Esophagus squamous epithelium (tissue), 5 donors: ENCODE measurements around the gene TOM1. TPM values are rescaled to one million over a fixed set of nuclear protein-coding genes. Genes with fewer than 3 reads are reported as not detected.

Source experiments
- DNase-seq: peaks from one replicate; lab custom pipeline; 2025; lab: John Stamatoyannopoulos, UW
- H3K27ac ChIP-seq, 4 donors: fragments of 200-600 bp; sonication (generic); one replicate each; pipeline ENCODE4 v1.5.1; 2016 to 2019; ENCODE audit warnings: mild to moderate bottlenecking in 1 of 4
- H3K27me3 ChIP-seq, 4 donors: fragments of 200-600 bp; sonication (generic); 1 replicate in 3 of 4; 2 replicates in 1 of 4; pipeline versions ENCODE4 v1.5.1 to v1.6.0; 2017 to 2021; ENCODE audit warnings: antibody characterized with exemption in 1 of 4
- H3K36me3 ChIP-seq, 3 donors: fragments of 200-600 bp; sonication (generic); one replicate each; pipeline ENCODE4 v1.5.1; 2016 to 2019
- H3K4me1 ChIP-seq, 3 donors: fragments of 200-600 bp; sonication (generic); one replicate each; pipeline ENCODE4 v1.5.1; 2017 to 2019
- H3K4me3 ChIP-seq, 4 donors: fragments of 200-600 bp; sonication (generic); 1 replicate in 3 of 4; 2 replicates in 1 of 4; pipeline ENCODE4 v1.5.1; 2016 to 2019; ENCODE audit warnings: mild to moderate bottlenecking in 2 of 4, moderate library complexity in 1 of 4
- H3K9me3 ChIP-seq, 3 donors: fragments of 200-600 bp; sonication (generic); one replicate each; pipeline ENCODE4 v1.5.1; 2016 to 2019
- POLR2A ChIP-seq, 4 donors: fragments of 450-650 bp; IDR thresholded peaks; one replicate each; pipeline ENCODE4 v1.6.1; 2017; ENCODE audit warnings: antibody characterized with exemption in 4 of 4, mild to moderate bottlenecking in 4 of 4, moderate library complexity in 3 of 4
- WGBS, 2 donors: methylation state at CpG; one replicate each; pipeline ENCODE4 v1.1.5; 2018; 5-methylcytosine and 5-hydroxymethylcytosine counted together
- intact Hi-C: fragments of 100-400 bp; cut with DNase I; formaldehyde crosslinking; loops from one replicate; pipeline ENCODE4 v1.15.0; 2022
- total RNA-seq, 4 donors: library from RNA; depleted of rRNA; stranded (reverse); fragments of >200 nt; gene quantifications; one replicate each; pipeline ENCODE4 v1.1.0, GENCODE V29; 2016
- TF ChIP-seq, protein P1 (sequence below), 6 experiments: fragments of 450-650 bp in 4 of 6; fragments of 200-600 bp in 2 of 6; sonication (generic) in 2 of 6; IDR thresholded peaks; one replicate each; pipeline ENCODE4 v1.5.1; 2016 to 2019; ENCODE audit warnings: antibody characterized with exemption in 6 of 6, mild to moderate bottlenecking in 4 of 6, moderate library complexity in 4 of 6
- donor health status: DM: yes; HTN: yes; CAD: no.

TOM1 gene
- total RNA-seq, 4 donors from 2014 or later = 72.1 to 145 (median 106) TPM

DNA sequence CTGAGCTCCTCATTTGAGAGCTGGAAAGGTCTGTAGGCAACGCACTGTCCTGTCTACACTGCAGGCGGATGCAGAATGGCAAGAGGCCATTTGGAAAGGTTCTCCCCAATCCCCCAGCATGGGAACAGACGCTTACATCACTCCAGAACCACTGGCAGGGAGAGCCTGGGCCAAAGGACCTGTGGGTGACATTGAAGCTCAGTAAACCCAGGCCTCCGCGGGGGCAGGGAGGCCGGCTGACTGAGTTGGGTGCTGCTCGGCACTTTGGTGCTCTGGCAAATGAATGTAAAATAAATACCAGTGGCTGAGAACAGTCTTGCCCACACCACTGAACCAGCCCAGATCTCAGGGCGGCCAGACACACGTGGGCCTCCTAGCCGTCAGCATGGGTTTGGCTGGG lies 22.4 kb downstream of the TOM1 start:
- Histone ChIP-seq H3K36me3 (peaks cover 51 to 100% (median 62%) of the 10 kb centered on the region in 3 donors), H3K4me1 (no peaks in the 10 kb centered on the region), H3K27me3 (no peaks in the 10 kb centered on the region), H3K27ac (no peak overlapping the region), H3K4me3 (no peak overlapping the region), H3K9me3 (no peaks in the 10 kb centered on the region)
- TF ChIP-seq POLR2A (IDR thresholded peaks at IDR 0.05) = no peak
- TF ChIP-seq, protein P1, sequence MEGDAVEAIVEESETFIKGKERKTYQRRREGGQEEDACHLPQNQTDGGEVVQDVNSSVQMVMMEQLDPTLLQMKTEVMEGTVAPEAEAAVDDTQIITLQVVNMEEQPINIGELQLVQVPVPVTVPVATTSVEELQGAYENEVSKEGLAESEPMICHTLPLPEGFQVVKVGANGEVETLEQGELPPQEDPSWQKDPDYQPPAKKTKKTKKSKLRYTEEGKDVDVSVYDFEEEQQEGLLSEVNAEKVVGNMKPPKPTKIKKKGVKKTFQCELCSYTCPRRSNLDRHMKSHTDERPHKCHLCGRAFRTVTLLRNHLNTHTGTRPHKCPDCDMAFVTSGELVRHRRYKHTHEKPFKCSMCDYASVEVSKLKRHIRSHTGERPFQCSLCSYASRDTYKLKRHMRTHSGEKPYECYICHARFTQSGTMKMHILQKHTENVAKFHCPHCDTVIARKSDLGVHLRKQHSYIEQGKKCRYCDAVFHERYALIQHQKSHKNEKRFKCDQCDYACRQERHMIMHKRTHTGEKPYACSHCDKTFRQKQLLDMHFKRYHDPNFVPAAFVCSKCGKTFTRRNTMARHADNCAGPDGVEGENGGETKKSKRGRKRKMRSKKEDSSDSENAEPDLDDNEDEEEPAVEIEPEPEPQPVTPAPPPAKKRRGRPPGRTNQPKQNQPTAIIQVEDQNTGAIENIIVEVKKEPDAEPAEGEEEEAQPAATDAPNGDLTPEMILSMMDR (IDR thresholded peaks at IDR 0.05) = no peak
- WGBS, 2 donors = 90 to 94% methylated on average over 8 to 10 of the region's 10 CpGs
- intact Hi-C loops = no loop called here
- DNase-seq = no peak

DNA sequence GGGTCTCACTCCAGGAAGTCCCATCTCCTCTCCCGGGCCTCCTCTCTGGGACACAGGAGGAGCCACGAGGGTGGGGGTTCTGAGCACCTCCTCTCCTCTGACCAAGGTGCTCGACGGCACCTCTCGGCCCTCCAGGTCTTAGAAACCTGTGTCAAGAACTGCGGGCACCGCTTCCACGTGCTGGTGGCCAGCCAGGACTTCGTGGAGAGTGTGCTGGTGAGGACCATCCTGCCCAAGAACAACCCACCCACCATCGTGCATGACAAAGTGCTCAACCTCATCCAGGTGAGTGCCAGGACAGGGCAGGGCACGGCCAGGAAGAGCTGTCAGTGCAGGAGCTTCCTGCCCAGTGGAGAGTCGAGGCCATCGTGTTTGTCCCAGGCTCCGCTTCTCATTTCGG lies 23.2 kb downstream of the TOM1 start:
- WGBS, 2 donors = 95 to 100% methylated on average over 1 to 9 of the region's 15 CpGs
- no peaks in the 10 kb centered on the region for H3K27me3 ChIP-seq
- H3K4me1 ChIP-seq = no peaks in the 10 kb centered on the region
- intact Hi-C loops = no loop called here
- H3K9me3 ChIP-seq = no peaks in the 10 kb centered on the region
- DNase-seq = no peak
- peaks cover 46 to 100% (median 57%) of the 10 kb centered on the region in 3 donors for H3K36me3 ChIP-seq
- no peak overlapping the region for H3K27ac ChIP-seq
- no peak overlapping the region for H3K4me3 ChIP-seq
- no peak for TF ChIP-seq POLR2A (IDR thresholded peaks at IDR 0.05)
- TF ChIP-seq, protein P1 (IDR thresholded peaks at IDR 0.05) = no peak

DNA sequence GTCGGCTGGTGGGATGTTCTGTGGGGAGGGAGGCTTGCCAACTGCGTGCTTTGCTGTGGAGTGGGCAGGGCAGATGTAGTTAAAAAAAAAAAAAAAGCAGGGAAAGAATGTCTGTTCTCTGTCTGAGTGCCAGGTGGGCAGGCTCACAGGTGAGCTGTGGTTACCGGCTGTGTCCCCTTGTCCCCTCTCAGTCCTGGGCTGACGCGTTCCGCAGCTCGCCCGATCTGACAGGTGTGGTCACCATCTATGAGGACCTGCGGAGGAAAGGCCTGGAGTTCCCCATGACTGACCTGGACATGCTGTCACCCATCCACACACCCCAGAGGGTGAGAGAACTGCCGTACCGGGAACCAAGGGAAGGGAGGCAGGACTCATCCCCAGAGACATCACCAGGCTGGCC lies 23.6 kb downstream of the TOM1 start:
- H3K36me3 ChIP-seq = peaks cover 44 to 100% (median 58%) of the 10 kb centered on the region in 3 donors
- 100% methylated on average over 3 to 4 of the region's 11 CpGs for WGBS, 2 donors

DNA sequence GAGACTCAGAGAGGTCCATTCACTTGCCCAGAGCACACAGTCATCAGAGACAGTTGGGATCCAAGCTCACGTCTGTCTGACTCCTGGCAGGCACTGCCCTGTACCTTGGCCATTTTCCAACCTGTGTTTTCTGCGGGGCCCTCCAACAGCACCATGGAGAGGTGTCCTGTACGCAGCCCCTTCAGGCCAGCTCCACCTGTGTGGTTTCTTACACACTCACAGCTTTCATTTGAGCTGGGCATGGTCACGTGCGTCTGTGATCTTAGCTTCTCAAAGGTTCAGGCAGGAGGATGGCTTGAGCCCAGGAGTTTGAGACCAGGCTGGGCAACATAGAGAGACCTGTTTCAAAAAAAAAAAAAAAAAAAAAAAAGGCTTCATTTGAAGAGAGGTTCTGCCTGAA lies 24.4 kb downstream of the TOM1 start:
- no peak overlapping the region for H3K27ac ChIP-seq
- DNase-seq = no peak
- 89% methylated on average over 5 of the region's 5 CpGs; no CpG with 5 or more reads in 1 of the 2 donors for WGBS, 2 donors
- H3K36me3 ChIP-seq = peaks cover 36 to 100% (median 61%) of the 10 kb centered on the region in 3 donors
- no peaks in the 10 kb centered on the region for H3K4me1 ChIP-seq
- H3K9me3 ChIP-seq = no peaks in the 10 kb centered on the region
- no peak overlapping the region for H3K4me3 ChIP-seq
- intact Hi-C loops = no loop called here
- TF ChIP-seq, protein P1 (IDR thresholded peaks at IDR 0.05) = no peak
- no peak for TF ChIP-seq POLR2A (IDR thresholded peaks at IDR 0.05)
- H3K27me3 ChIP-seq = no peaks in the 10 kb centered on the region

More for the DNA sequence above, 23.6 kb downstream of the TOM1 start:
- DNase-seq = no peak
- Histone ChIP-seq H3K9me3 (no peaks in the 10 kb centered on the region), H3K27ac (no peak overlapping the region), H3K4me1 (no peaks in the 10 kb centered on the region), H3K4me3 (no peak overlapping the region), H3K27me3 (no peaks in the 10 kb centered on the region)
- intact Hi-C loops = no loop called here
- TF ChIP-seq, protein P1 (IDR thresholded peaks at IDR 0.05) = no peak
- no peak for TF ChIP-seq POLR2A (IDR thresholded peaks at IDR 0.05)

DNA sequence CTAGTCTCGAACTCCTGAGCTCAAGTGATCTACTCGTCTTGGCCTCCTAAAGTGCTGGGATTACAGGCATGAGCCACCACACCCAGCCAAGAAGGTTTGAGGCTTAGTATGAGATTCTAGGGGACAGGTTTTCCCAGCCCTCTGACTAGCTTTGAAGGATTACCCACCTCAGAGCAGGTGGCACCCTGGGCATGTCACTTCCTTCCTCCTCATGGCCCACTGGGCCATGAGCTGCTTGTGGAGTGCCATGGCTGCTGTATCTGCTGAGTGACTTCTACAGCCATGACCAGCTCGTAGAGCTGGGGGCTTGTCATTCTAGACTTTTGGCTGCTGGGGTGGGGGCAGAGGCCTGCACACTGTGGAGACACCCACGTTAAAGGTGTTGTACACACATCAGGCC lies 25.1 kb downstream of the TOM1 start:
- intact Hi-C loops = no loop called here
- H3K36me3 ChIP-seq = peaks cover 31 to 100% (median 60%) of the 10 kb centered on the region in 3 donors
- no peak overlapping the region for H3K27ac ChIP-seq
- no peak overlapping the region for H3K4me3 ChIP-seq
- 82 to 86% methylated on average over 3 to 4 of the region's 4 CpGs for WGBS, 2 donors
- no peak for DNase-seq
- no peaks in the 10 kb centered on the region for H3K27me3 ChIP-seq
- TF ChIP-seq, protein P1 (IDR thresholded peaks at IDR 0.05) = no peak
- TF ChIP-seq POLR2A (IDR thresholded peaks at IDR 0.05) = no peak
- peaks cover 0 to 6% (median 3%) of the 10 kb centered on the region in 3 donors for H3K4me1 ChIP-seq
- H3K9me3 ChIP-seq = no peaks in the 10 kb centered on the region
